Esophagus muscularis mucosa (tissue), 4 donors: ENCODE measurements around the gene ORC1.

Experiments used
- EP300 ChIP-seq: sonication (generic); formaldehyde crosslinking; IDR thresholded peaks from one replicate; pipeline ENCODE4 v1.6.1; 2017; ENCODE audit warnings: antibody characterized with exemption
- POLR2A ChIP-seq: fragments of 450-650 bp; IDR thresholded peaks from one replicate; pipeline ENCODE4 v1.6.1; 2017; ENCODE audit warnings: antibody characterized with exemption, moderate library complexity, mild to moderate bottlenecking, low read depth
- POLR2AphosphoS5 ChIP-seq, 2 donors: sonication (generic); formaldehyde crosslinking; IDR thresholded peaks; one replicate each; pipeline ENCODE4 v1.6.1; 2017; ENCODE audit warnings: antibody characterized with exemption in 2 of 2
- TF ChIP-seq, protein P1 (sequence below), 3 experiments: fragments of 200-600 bp in 2 of 3; fragments of 450-650 bp in 1 of 3; sonication (generic) in 2 of 3; IDR thresholded peaks; one replicate each; pipeline ENCODE4 v1.5.1; 2017 to 2019; ENCODE audit warnings: antibody characterized with exemption in 3 of 3, mild to moderate bottlenecking in 2 of 3, moderate library complexity in 1 of 3

DNA sequence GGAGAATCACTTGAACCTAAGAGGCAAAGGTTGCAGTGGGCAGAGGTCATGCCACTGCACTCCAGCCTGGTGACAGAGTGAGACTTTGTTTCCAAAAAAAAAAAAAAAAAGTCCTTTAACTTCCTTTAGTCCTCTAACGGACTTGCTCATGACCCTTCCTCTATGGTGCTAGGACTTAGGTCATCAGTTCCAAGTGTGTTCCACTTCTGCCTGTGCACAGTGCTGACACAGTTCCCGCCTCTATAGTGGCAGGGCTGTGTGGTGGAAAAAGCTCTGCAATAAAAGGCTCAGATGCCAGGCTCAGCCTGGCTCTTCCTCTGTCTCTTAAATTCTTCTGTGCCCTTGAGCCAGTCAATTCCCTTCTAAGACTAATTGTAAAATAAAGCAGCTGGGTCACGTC is 60.2 kb downstream of the ORC1 start:
- TF ChIP-seq, protein P1, sequence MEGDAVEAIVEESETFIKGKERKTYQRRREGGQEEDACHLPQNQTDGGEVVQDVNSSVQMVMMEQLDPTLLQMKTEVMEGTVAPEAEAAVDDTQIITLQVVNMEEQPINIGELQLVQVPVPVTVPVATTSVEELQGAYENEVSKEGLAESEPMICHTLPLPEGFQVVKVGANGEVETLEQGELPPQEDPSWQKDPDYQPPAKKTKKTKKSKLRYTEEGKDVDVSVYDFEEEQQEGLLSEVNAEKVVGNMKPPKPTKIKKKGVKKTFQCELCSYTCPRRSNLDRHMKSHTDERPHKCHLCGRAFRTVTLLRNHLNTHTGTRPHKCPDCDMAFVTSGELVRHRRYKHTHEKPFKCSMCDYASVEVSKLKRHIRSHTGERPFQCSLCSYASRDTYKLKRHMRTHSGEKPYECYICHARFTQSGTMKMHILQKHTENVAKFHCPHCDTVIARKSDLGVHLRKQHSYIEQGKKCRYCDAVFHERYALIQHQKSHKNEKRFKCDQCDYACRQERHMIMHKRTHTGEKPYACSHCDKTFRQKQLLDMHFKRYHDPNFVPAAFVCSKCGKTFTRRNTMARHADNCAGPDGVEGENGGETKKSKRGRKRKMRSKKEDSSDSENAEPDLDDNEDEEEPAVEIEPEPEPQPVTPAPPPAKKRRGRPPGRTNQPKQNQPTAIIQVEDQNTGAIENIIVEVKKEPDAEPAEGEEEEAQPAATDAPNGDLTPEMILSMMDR (IDR thresholded peaks at IDR 0.05), result no peak
- TF ChIP-seq POLR2A, result no peak
- no peak for TF ChIP-seq EP300
- no peak for TF ChIP-seq POLR2AphosphoS5 (IDR thresholded peaks at IDR 0.05)
